Muscle of leg (tissue), 11 donors: ENCODE results near the gene DNER. TPM values are rescaled to one million over a fixed set of nuclear protein-coding genes. Genes with fewer than 3 reads are reported as not detected.
A peak's percentile ranks its signal among the peaks of the same experiment; 100 is the strongest.

Experiments
- DNase-seq: peaks from one replicate; pipeline ENCODE4 v3.0.0; 2013
- H3K27ac ChIP-seq: one replicate; pipeline ENCODE4 v1.5.1; 2013; ENCODE audit warnings: mild to moderate bottlenecking, low read length, control low read depth
- H3K27me3 ChIP-seq: one replicate; pipeline ENCODE4 v1.6.1; 2013; ENCODE audit warnings: low read length; ENCODE audit not compliant: control insufficient read depth, insufficient read depth
- H3K36me3 ChIP-seq: one replicate; pipeline ENCODE4 v1.6.1; 2013; ENCODE audit warnings: low read length; ENCODE audit not compliant: control insufficient read depth, insufficient read depth
- H3K4me1 ChIP-seq: one replicate; pipeline ENCODE4 v1.6.1; 2013; ENCODE audit warnings: low read length; ENCODE audit not compliant: control insufficient read depth, insufficient read depth
- H3K4me3 ChIP-seq: one replicate; pipeline ENCODE4 v1.5.1; 2013; ENCODE audit warnings: low read length, control low read depth
- H3K9me3 ChIP-seq: replicated peaks from 2 replicates; pipeline ENCODE4 v1.6.1; 2013; ENCODE audit warnings: low read depth, low read length; ENCODE audit not compliant: control insufficient read depth
- WGBS: methylation state at CpG from one replicate; pipeline ENCODE4 v1.1.5; 2013; ENCODE audit warnings: missing lambda C conversion rate; ENCODE audit not compliant: insufficient coverage; 5-methylcytosine and 5-hydroxymethylcytosine counted together
- polyA plus RNA-seq, 8 donors: library from polyadenylated mRNA; unstranded; fragments of 120-200 nt; gene quantifications; one replicate each; pipeline versions ENCODE4 v1.2.1 to v1.2.3, GENCODE V29; 2013; ENCODE audit warnings: inconsistent platforms in 1 of 8, low replicate concordance in 1 of 8; ENCODE audit not compliant: insufficient read length in 8 of 8, insufficient read depth in 1 of 8
- total RNA-seq: library from RNA; stranded (reverse); fragments of 120-200 nt; gene quantifications from one replicate; pipeline ENCODE4 v1.2.4, GENCODE V29; 2013

Gene DNER
- total and polyA plus RNA-seq, 9 donors: 0.57 to 3.2 (median 1.8) TPM

DNA sequence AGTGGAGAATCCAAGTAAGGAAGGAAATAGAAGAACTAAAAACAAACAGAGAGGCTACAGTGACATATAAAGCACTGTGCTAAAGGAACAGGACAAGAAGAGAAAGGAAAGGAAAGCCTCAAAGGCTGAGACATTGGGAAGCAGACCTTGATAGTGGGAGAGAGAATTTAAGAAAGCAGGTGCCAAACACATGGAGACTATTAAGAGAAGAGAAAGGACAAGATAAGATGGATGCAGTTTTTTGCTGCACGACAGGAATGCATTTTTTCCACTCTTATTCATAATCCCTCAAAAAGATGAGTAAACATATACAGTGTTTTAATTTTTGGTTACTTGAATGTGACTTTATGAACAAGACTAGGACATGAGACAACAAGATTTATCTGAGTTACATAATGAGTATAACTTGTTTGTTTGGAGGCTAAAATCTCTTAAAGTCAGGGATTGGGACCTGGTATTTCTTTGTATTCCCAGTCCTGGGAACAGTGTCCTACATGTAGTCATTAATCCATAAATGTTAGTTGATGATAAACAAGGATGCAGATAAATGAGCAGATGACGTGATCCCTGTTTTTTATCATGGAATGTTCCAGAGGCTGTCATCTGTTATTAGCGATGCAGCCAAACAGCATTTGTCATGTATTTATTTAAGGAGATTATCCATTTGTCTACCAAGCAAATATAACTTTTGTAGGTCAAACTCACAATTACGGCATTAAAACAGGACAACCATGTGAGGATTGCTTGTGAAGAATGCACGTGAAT is 141.7 kb downstream of the DNER start:
- Histone ChIP-seq H3K27ac (no peak overlapping the region), H3K36me3 (no peaks in the 10 kb centered on the region), H3K4me1 (no peaks in the 10 kb centered on the region), H3K9me3 (no peaks in the 10 kb centered on the region), H3K4me3 (no peak overlapping the region), H3K27me3 (no peaks in the 10 kb centered on the region)
- peak; percentile 73 for DNase-seq
- 80% methylated on average over 1 of the region's 5 CpGs for WGBS

DNA sequence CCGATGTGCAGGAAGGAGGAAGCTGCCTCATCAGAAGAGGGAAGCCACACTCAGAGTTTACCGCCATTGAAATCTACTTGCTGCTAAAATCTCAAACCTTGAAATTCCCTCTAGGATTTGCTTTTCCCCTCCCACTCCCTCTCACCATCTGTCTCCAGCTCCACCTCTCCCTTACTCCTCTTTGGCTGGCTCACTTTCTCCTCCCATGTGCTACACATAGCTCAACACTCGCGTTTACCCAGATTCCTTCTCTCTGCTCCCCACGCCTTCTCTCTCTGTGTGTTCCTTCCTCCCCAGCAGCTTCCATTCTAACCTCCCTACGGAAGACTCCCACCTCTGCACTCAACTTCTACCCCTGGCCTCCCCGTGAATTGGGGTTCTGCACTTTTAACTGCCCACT is 143.1 kb downstream of the DNER start:
- H3K27ac ChIP-seq: no peak overlapping the region
- no peaks in the 10 kb centered on the region for H3K27me3 ChIP-seq
- H3K36me3 ChIP-seq: no peaks in the 10 kb centered on the region
- no peaks in the 10 kb centered on the region for H3K4me1 ChIP-seq
- no peak overlapping the region for H3K4me3 ChIP-seq
- 79% methylated on average over 6 of the region's 7 CpGs for WGBS
- no peaks in the 10 kb centered on the region for H3K9me3 ChIP-seq
- no peak for DNase-seq

DNA sequence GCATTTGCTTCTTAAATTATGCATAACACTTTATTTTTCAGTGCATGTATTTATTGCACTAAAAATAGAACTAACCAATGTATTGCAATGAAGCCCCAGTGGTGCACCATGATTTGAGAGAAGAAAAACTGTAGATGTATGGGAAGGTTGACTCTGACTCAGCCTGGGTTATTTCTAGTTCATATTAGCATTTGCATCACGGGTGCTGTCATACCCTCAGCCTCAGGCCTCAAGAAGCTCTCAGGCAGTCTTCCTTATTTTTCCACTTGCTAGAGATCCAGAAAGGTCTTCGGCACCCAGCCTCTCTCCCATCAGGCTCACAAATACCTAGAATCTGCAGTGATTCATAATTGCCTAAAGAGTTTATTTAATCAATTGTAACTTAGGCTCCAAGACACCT is 148.0 kb downstream of the DNER start:
- WGBS: no CpG with 5 or more reads among the region's 2 CpGs
- H3K27ac ChIP-seq: no peak overlapping the region
- DNase-seq: no peak
- H3K4me1 ChIP-seq: no peaks in the 10 kb centered on the region
- no peaks in the 10 kb centered on the region for H3K9me3 ChIP-seq
- no peak overlapping the region for H3K4me3 ChIP-seq
- no peaks in the 10 kb centered on the region for H3K36me3 ChIP-seq
- H3K27me3 ChIP-seq: no peaks in the 10 kb centered on the region

DNA sequence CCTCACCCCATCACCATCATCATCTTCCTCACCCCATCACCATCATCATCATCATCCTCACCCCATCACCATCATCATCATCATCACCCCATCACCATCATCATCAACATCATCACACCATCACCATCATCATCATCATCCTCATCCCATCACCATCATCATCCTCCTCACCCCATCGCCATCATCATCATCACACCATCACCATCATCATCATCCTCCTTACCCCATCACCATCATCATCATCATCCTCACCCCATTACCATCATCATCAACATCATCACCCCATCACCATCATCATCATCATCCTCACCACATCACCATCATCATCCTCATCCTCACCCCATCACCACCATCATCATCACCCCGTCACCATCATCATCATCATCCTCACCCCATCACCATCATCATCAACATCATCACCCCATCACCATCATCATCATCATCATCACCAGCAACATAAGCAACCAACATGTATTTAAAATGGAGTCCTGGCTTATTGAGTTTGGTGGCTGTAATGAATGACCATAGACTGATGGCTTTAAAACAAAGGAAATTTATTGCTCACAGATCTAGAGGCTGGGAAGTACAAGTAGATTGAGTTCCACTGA is 150.0 kb downstream of the DNER start:
- 89% methylated on average over 2 of the region's 2 CpGs for WGBS
- H3K4me1 ChIP-seq: no peaks in the 10 kb centered on the region

DNA sequence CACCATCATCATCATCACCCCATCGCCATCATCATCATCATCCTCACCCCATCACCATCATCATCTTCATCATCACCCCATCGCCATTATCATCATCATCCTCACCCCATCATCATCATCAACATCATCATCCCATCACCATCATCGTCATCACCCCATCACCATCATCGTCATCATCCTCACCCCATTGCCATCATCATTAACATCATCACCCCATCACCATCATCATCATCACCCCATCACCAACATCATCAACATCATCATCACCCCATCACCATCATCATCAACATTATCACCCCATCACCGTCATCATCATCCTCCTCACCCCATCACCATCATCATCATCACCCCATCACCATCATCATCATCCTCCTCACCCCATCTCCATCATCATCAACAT is 151.0 kb downstream of the DNER start:
- no peaks in the 10 kb centered on the region for H3K9me3 ChIP-seq
- peaks cover 3% of the 10 kb centered on the region for H3K27me3 ChIP-seq
- no peak overlapping the region for H3K27ac ChIP-seq
- H3K4me3 ChIP-seq: no peak overlapping the region
- no peak for DNase-seq
- 89% methylated on average over 5 of the region's 5 CpGs for WGBS
- no peaks in the 10 kb centered on the region for H3K36me3 ChIP-seq
- no peaks in the 10 kb centered on the region for H3K4me1 ChIP-seq

More for the DNA sequence above, 150.0 kb downstream of the DNER start:
- Histone ChIP-seq H3K36me3 (no peaks in the 10 kb centered on the region), H3K9me3 (no peaks in the 10 kb centered on the region), H3K27ac (no peak overlapping the region), H3K27me3 (peaks cover 3% of the 10 kb centered on the region), H3K4me3 (no peak overlapping the region)
- no peak for DNase-seq

DNA sequence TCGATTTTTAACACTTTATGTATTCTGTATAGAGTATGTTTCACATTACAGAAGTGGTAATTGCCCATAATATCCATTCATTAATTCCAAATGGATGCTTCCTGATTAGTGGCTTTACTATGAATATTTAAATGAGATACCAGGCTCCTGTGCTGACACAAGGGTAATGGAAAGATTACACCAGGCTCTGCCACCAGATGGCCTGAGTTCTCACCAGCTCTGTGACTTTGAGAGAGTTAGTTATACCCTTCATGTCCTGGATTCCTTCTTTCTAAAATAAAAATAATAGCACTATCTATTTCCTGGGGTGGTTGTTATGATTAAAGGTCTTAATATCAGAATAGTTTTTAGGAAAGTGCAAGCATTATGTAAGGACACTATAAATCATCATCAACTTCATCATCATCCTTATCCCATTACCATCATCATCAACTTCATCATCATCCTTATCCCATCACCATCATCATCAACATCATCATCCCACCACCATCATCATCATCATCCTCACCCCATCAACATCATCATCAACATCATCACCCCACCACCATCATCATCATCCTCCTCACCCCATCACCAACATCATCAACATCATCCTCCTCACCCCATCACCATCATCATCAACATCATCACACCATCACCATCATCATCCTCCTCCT is 151.8 kb downstream of the DNER start:
- Histone ChIP-seq H3K36me3 (no peaks in the 10 kb centered on the region), H3K4me3 (no peak overlapping the region), H3K27ac (no peak overlapping the region), H3K9me3 (no peaks in the 10 kb centered on the region), H3K4me1 (no peaks in the 10 kb centered on the region), H3K27me3 (peaks cover 3% of the 10 kb centered on the region)
- DNase-seq: no peak
- no CpG with 5 or more reads among the region's 1 CpG for WGBS

DNA sequence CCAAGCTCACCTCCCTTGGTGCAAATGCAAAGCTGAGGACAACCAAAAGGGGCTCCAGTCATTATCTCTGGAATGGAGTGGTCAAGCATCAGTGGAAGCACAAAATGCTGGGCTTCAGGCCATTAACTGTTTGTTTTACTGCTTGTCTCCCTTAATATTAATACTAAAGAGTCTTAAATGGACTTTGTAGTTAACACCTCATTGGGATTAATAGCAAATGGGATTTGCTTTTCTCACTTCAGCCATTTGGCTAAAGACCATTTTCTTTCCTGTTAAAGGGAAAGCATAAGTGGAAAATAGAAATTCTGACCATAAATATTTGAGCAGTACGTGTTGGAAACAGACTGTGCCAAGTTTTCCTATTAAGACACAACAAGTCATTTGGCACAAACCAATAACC is 154.4 kb downstream of the DNER start:
- no peaks in the 10 kb centered on the region for H3K4me1 ChIP-seq
- H3K4me3 ChIP-seq: no peak overlapping the region
- no CpG with 5 or more reads among the region's 1 CpG for WGBS
- H3K9me3 ChIP-seq: no peaks in the 10 kb centered on the region
- no peaks in the 10 kb centered on the region for H3K36me3 ChIP-seq
- H3K27ac ChIP-seq: no peak overlapping the region
- DNase-seq: no peak
- peaks cover 3% of the 10 kb centered on the region for H3K27me3 ChIP-seq

DNA sequence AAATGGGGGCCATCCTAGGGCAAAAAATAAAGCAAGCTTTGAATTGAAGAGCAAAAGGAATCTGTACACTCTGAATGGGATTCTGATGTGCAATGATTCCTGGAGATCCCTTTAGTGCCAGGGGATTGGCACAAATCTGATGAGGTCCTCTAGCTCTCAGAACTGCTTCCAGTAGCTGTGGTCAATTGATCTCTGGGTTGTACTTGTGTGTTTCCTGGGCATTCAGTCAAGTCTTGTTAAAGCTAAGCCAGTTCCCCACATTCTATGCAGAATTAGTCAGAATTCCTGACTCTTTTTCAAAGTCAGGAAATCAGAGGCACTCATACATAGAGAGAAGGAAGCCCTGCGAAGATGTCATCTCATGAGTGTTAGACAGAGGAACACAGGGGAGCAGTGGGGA is 161.3 kb downstream of the DNER start:
- WGBS: 77% methylated on average over 1 of the region's 1 CpG
- no peak for DNase-seq
- Histone ChIP-seq H3K27ac (no peak overlapping the region), H3K4me3 (no peak overlapping the region), H3K9me3 (no peaks in the 10 kb centered on the region), H3K4me1 (no peaks in the 10 kb centered on the region), H3K27me3 (no peaks in the 10 kb centered on the region), H3K36me3 (no peaks in the 10 kb centered on the region)

DNA sequence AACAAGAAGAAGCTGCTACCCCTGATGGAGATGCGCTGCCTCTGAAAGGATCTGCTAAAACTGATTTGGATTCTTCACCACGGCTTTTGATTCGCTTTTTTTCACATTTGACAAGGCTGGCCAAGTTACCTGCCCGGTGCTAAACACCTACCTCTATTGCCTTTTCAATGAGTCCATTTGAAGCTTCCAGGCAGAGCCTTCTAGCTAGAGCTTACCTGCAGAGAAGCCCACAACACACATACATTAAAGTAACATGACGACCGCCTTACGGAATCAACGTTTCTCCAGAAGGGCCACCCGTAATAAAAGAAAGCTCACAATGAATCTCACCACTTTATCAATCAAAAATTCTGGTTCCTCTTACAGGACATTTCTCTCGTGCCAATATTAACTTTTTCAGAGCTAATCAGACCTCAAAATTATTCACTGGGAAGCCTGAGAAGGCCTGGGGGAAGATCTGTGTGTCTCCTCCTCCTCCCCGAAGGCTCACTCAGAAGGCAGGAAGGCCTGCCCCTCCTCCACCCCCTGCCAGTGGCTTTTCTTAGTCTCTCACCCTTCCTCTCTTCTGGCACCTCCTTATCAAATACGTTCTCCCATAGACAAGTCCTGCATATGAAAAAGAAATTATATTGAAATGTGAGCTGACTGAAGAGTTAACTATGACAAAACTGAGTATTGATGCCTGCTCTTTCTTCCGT is 171.0 kb downstream of the DNER start:
- Histone ChIP-seq H3K36me3 (no peaks in the 10 kb centered on the region), H3K27me3 (no peaks in the 10 kb centered on the region), H3K27ac (no peak overlapping the region), H3K4me1 (no peaks in the 10 kb centered on the region), H3K9me3 (no peaks in the 10 kb centered on the region), H3K4me3 (no peak overlapping the region)
- DNase-seq: no peak
- WGBS: 86% methylated on average over 9 of the region's 13 CpGs

DNA sequence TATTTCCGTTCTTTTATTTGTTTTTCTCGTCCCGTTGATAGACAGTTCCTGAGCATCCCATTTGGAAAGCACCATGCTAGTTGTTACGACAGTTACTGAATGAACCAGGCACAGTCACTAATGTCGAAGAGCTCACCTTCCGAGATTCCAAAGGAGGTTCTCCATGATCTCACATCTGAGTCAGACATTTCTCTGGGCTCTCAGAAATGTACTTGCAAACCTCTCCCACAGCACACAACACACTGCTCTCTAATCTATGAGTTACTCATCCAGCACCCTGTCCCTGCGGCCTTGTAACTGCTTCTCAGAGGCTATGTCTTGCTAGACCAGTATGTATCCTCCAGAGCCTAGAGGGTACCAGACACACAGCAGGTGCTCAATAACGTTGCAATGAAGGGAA is 174.7 kb downstream of the DNER start:
- 98% methylated on average over 6 of the region's 8 CpGs for WGBS
- H3K4me3 ChIP-seq: no peak overlapping the region
- no peaks in the 10 kb centered on the region for H3K4me1 ChIP-seq

More for the DNA sequence above, 174.7 kb downstream of the DNER start:
- Histone ChIP-seq H3K36me3 (no peaks in the 10 kb centered on the region), H3K27me3 (no peaks in the 10 kb centered on the region), H3K27ac (no peak overlapping the region), H3K9me3 (no peaks in the 10 kb centered on the region)
- no peak for DNase-seq
